ENCODE measurements around the gene PAX6.
"Not testable (repeated sequence)": the region's sequence is repeated elsewhere in the genome, so short reads cannot be mapped to it uniquely, and the experiment has no call there.

Gene PAX6

DNA sequence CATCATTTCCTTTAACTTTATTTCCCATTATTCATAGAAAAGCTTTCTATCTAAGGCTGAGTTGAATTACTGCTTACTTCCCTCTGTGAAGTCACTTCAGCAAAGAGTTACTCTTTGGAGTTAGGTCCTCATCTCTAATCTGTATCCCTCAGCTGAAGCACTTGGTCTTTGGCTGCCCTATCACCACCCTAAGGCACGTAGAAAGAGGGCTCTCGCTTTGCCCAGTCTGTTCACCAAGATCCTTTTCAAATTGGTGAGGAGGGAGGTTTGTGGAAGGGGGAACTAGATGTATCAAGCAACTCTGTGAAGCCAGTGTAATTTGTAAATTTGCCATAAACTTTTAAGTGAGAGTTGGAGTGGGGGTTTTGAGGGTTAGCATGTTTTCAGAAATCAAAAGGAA, 43.4 kb downstream of the PAX6 start:
- DNase-seq (ENCODE audit: low read depth, low spot score): no peak

DNA sequence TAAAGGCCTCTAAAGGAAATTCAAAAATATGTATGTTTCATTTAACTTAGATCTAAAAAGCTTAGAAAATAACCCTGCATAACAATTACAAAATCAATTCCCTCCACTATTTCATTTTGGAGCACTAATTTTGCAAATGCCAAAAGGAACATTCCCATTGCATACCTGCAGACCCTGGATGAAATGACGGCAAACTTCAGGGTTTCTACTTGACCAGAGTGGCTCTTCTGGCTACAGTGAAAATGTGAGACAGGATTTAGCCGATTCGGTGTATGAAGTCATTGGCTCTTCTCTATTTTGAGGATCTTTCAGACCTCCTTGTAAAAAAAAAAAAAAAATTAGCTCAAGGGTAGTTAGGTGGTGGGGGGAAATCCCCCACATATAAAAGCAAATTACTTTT, 44.1 kb downstream of the PAX6 start:
- no peak for DNase-seq (ENCODE audit: low read depth, low spot score)

GRCh38 chr11:31764766-31765165, 46.4 kb downstream of the PAX6 start:
- DNase-seq (ENCODE audit: low read depth, low spot score): no peak

DNA sequence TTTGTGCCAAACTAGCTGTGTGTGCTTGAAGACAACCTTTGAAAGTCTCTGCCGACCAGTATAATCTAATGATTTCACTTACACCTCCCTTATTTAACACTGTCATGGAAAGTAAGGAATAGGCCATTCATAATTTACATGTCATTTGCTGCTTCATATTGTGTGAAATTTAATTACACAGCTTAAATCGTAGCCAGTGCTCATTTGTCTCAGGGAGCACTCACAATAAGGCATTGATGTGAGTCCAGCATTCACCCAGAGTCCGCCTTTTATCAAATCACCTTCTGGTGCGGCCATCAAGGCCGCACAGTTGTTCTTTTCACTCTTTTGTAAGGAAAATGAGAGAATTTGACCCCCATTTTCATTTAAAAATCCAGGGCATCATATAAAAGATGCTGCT, 46.9 kb downstream of the PAX6 start:
- no peak for DNase-seq (ENCODE audit: low read depth, low spot score)

DNA sequence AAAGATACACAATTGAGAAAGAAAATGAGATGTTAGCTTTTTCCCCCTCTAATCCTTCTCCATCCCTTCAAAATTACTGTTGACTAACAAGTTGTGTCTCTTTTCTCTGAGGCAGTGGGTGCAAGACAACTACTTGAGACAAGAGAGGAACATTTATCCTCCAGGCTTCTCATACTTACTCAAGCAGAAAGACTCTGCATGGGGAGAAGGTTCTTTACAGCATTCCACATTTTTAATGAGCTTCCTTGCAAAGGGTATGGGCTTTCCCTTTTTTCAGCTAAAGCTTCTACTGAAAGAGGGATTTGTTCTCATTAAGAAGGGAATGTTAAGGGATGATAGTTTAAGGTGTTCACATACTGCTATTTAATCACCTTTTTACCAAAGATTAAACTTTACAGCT, 47.8 kb downstream of the PAX6 start:
- DNase-seq (ENCODE audit: low read depth, low spot score): no peak

- DNase-seq (ENCODE audit: low read depth, low spot score): no peak
Measured at GRCh38 chr11:31761636-31762035, 49.5 kb downstream of the PAX6 start.

DNA sequence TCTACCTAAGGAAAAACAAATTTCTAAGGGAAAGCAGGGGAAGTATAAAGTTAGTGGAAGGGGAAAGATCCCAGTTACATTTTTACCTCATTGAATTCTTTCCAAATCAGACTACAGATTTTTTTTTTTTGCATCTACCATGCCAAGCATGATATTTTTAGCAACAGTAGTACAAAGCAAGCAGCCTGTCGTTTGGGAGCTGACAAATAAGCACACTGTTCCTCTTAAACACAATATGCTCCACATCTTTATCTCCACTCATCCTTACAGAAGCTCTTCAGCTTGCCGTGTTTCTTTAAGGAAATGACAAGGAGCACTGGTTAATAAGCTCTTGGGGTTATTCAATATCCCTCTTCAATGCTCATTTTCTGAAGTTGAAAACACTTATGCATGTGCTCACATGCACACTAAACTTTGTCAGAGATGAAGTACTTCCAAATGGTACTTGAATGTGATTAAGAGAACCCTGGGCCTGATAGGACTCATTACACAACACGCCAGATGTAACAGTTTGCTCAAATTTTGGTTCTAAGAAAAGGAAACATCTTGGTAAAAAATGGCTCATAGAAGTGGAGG, 53.8 kb downstream of the PAX6 start:
- DNase-seq (ENCODE audit: low read depth, low spot score): no peak

DNA sequence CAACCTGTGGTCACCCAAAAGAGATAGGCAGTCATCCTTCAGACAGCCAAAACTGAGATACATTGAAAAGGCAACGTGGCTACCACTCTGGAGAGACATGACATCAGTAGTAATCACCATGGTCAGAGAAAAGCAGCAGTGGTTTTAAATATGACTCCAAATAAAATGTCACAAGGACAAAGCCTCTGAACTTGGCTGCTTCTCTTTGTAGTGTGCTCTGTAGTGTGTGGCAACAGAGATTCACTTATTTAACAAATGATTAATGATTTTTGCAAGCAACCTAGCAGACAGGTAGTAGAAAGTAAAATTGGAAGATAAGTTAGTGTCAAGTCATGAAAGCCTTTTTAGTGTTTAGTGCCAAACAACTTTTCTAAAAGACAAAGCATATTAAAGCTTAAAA, 63.5 kb downstream of the PAX6 start:
- no peak for DNase-seq (ENCODE audit: low read depth, low spot score)

GRCh38 chr11:31740731-31741368, 70.3 kb downstream of the PAX6 start:
- DNase-seq (ENCODE audit: low read depth, low spot score): not testable (repeated sequence)

GRCh38 chr11:31740131-31740530, 71.0 kb downstream of the PAX6 start:
- DNase-seq (ENCODE audit: low read depth, low spot score): no peak
